ENCODE measurements around the gene PROZ.

The PROZ gene

GRCh38 chr13:113120300-113121182 is 37.9 kb upstream of the PROZ start:
- no peak for DNase-seq

GRCh38 chr13:113121183-113121927 is 37.1 kb upstream of the PROZ start:
- no peak for DNase-seq

GRCh38 chr13:113121928-113122471 is 36.4 kb upstream of the PROZ start:
- DNase-seq = no peak

- DNase-seq = no peak
These were observed 35.8 kb upstream of the PROZ start, which contains the start of gene F10 for GRCh38 chr13:113122550-113123225. Gene F10 (plus strand): TSS chr13:113122799. CDS start chr13:113122856, 57 bp downstream.

GRCh38 chr13:113123226-113124201 is 34.9 kb upstream of the PROZ start:
- no peak for DNase-seq

GRCh38 chr13:113124211-113124970 is 34.1 kb upstream of the PROZ start:
- DNase-seq = no peak

GRCh38 chr13:113125506-113126264 is 32.8 kb upstream of the PROZ start:
- no peak for DNase-seq

GRCh38 chr13:113126265-113127150 is 31.9 kb upstream of the PROZ start:
- DNase-seq = no peak

GRCh38 chr13:113129480-113129879 is 29.0 kb upstream of the PROZ start:
- DNase-seq = no peak

GRCh38 chr13:113129921-113130750 is 28.3 kb upstream of the PROZ start:
- DNase-seq = no peak

GRCh38 chr13:113135281-113135760 is 23.1 kb upstream of the PROZ start:
- no peak for DNase-seq

- DNase-seq = no peak
These were observed 20.7 kb upstream of the PROZ start for GRCh38 chr13:113137691-113138298.

GRCh38 chr13:113138792-113139551 is 19.5 kb upstream of the PROZ start:
- no peak for DNase-seq

GRCh38 chr13:113139577-113139976 is 18.9 kb upstream of the PROZ start:
- no peak for DNase-seq

GRCh38 chr13:113140677-113141600 is 17.5 kb upstream of the PROZ start:
- no peak for DNase-seq

- DNase-seq = no peak
These were observed 16.9 kb upstream of the PROZ start for GRCh38 chr13:113141601-113141970.

Data from activated T-cell treated with anti-CD3 and anti-CD28 coated beads for 4 hours (primary cell).